D341Med (cell line): ENCODE data around the gene DYRK1A.

Source experiments
- DNase-seq: peaks from one replicate; pipeline ENCODE4 v3.0.0; 2012; ENCODE audit warnings: low spot score

DYRK1A gene

GRCh38 chr21:37385179-37385765 lies 18.7 kb downstream of the DYRK1A start:
- no peak for DNase-seq

GRCh38 chr21:37386151-37386550 lies 19.6 kb downstream of the DYRK1A start:
- no peak for DNase-seq

DNA sequence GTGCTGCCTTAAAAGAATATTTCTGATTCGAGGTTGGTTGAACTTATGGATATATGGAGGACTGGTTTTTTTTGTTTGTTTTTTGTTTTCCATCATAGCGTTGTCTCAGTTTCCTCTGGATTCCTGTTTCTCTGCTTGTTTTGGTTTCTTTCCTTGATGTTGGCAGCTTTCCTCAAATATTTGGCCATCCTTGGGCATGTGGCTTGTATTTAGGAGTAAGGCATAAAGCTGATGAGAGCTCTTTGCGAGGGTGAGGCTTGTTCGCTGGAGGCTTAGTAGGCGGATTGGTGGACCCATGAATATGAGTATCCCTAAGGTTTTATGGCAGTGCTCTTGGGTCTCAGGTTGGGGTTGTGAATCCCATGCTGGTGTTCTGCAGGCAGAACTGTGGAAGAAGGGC lies 22.9 kb downstream of the DYRK1A start:
- DNase-seq = no peak

DNA sequence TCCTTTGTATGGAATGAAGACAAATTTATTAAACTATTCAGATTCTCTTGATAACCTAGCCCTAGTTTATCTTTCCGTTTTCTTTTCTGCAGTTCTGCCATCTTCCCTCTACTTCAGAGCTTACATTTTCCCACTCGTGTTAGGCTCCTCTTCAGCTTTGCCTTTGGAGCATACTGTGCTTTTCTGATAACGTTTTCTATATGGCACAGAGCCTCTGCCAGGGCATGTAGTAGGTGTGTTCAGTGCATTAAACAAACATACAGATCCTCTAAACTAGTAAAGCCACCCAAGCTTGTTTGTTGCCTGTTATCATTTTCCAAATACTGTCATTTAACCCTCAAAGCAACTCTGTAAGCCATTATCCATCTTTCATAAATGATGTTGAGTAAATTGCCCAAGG lies 25.1 kb downstream of the DYRK1A start:
- no peak for DNase-seq

DNA sequence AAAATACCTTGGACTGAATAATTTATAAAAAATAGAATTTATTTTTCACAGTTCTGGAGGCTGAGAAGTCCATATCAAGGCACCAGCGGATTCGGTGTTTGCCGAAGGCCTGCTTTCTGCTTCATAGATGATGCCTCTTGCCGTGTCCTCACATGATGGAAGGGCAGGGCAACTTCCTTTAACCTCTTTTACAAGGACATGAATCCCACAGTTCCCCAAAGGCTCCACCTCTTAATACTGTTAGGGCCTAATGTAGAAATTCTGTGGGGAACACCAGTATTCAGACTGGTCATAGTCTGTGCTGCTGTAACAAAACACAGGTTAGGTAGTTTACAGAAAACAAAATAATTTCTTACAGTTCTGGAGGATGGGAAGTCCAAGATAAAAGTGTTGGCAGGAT lies 25.9 kb downstream of the DYRK1A start:
- no peak for DNase-seq

DNA sequence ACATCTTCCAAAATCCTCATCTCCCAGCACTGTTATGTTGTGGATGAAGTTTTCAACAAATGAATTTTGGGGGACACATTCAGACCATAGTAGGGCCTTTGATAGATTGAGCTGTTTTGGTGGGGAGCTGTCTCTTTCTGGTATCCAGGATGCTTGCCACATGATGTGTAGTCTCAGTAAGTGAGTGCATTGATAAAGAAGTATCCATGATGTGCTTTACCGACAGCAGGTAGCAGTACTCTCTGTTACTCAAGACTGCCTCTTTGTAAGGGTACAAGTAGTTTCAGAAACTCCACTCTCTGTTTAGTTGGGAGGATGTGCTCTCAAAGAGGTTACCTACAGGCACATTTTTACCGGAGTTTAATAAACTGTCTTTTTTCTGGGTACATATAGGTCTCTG lies 26.5 kb downstream of the DYRK1A start:
- DNase-seq = no peak

DNA sequence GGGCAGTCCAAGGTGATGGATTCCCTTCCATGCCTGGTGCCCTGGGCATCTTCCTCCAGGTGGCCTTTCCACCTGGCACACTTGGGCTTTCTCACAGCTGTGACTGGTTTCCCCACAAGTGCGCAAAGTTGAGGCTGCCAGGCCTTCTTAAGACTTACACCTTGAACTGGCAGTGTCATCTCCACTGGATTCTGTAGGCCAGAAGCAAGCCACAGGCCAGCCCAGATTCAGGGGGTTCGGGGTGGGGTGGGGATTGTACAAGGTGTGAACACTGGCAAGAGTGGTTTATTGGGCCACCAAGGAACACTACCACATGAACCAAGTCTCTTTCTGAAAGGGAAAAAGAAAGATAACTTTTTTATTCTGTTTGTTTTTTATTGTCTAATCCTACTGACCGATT lies 27.2 kb downstream of the DYRK1A start:
- no peak for DNase-seq

- DNase-seq = no peak
Observed at GRCh38 chr21:37395961-37396360, 29.4 kb downstream of the DYRK1A start.

- DNase-seq = no peak
Observed at GRCh38 chr21:37396855-37397254, 30.3 kb downstream of the DYRK1A start.

DNA sequence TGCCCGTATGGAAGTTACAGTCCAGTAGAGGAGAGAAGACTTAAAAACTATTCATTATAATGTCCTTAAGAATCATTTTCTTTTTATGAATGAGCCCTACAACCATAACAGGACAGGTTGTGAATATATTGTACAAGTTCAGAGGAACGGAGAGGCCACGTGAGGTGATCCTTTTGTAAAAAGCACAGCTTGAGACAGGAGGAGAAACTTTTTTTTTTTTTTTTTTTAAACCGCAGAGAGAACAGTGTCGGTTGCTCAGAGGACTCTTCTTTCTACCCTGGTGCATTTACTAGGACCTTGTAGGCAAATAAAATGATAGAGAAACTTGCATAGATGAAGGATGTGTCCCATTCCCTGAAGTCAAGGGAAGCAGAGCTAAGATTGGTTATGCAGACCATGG lies 32.1 kb downstream of the DYRK1A start:
- no peak for DNase-seq

DNA sequence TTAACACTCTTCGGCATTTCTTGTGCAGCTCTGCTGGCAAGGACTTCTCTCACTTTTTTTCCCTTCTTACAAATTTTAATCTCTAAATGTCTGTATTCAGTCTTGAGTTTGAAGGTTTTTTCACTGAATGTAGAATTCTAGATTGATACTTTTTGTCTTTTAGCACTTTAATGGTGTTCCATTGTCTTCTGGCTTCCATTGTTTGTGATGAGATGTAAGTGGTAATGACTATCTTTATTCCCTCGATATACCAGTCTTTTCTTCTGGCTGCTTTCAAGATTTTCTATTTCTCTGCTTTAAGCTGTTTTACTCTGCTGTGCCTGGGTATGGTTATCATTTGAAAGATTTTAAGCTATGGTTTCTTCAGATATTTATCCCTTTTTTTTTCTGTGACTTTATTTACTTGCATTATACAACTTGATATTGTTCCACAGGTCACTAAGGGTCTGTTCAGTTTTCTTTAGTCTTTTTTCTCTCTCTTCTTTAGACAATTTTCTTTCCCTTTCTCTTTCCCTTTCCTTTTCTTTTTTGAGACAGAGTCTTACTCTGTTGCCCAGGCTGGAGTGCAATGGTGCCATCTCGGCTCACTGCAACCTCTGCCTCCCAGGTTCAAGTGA lies 35.8 kb downstream of the DYRK1A start:
- no peak for DNase-seq

DNA sequence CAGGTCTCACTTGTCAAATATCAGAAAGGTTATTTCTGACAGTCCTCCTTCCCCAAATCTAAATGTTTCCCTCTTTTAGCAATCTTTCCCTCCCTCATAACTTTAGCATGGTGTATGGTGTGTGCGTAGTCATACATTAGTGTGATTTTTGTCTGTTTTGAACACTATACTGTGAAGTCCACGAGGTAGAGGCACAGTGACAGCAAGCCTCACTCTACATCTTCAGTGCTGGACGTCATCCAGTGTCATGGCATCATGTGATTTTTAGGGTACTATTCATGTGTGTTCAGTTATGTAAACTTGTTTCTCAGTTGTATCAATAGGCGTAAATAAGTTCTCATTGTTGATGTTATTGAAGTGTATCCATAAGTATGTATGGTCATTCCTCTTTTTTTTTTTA lies 39.1 kb downstream of the DYRK1A start:
- no peak for DNase-seq

- DNase-seq = no peak
Observed at GRCh38 chr21:37407719-37408420, 41.3 kb downstream of the DYRK1A start.

DNA sequence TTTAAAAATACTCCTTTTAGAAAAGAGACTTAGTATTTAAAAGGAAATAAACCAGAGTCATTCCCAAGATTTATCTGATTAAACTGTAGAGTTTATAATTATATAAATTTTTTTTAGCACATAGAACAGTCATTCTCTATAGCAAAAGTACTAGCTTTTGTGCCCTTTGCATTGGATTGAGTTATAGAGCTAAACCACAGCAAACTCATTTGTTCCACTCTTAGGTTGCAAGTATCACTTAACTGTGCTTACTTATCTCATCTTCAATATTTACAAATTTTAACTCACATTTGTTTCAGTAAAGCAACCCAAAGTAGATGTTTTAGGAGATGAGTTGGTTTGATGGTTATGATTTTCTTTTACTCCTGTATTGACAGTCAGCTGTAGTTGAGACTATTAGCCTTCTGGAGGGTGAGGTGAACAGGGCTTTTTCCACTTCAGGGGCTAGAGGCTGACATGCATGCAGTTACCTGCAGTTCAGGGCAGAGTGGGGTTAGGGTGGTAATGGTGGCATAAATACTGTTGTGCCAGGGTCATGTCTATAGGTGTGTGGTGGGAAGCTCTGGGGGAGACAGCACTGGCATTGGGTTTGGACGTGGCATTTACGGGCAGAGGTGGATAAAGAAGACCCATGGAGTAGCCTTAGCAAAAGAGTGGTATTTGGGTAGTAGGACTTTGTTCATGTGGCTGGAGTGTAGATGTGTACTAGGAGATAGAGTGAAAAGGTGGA lies 42.1 kb downstream of the DYRK1A start:
- no peak for DNase-seq

- no peak for DNase-seq
Observed at GRCh38 chr21:37410639-37411038, 44.1 kb downstream of the DYRK1A start.

GRCh38 chr21:37412603-37413360 lies 46.2 kb downstream of the DYRK1A start:
- no peak for DNase-seq

DNA sequence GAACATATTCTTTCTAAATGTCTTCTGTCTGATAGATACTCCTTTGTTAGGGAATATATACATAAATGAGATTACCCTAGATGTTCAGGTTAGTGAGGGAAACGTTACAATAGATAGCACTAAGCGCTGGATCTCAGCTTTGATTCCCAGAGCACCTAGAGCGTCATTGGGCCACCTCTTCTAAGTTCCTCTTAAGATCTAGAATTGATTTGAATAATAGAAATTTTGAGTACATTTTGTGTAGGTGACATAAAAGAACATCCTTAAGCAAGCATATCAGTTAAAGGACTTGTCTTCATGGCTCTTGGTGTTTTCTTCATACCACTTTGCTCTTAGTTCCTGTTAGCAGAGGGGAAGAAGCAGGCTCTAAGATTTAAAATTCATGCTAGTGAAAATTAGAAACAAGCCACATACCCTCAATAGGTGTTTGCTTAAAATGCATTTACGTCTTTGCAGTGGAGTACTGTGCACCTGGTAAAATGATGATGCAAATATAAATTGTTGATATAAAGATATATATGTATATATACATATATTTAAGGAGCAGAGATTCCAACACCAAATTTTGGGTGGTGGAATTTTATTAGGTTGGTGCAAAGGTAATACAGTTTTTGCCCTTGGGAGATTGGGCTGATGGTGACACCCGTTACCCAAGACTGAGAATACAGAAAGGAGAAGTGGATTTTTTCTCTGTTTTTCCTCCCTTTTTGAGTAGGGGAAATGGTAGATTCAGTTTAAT lies 47.1 kb downstream of the DYRK1A start:
- no peak for DNase-seq

GRCh38 chr21:37414292-37415253 lies 48.0 kb downstream of the DYRK1A start:
- no peak for DNase-seq

DNA sequence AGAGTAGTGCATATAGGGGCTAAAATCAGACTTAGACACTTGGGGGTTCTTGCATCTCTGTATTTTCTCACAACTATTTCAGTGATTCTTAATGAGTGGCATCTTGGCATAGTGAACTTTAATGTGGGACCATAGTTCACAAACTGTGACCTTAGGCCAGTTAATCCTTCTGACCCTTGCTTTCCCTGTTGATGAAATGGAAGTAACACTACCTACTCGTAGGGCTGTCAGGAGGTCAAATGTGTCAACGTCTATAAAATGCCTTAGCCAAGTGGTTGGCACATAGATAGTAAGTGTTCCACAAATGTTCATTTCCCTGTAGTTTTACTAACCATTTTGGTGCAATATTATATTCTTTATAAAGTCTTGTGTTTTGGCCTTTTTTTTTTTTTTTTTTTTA lies 49.4 kb downstream of the DYRK1A start:
- DNase-seq = no peak

GRCh38 chr21:37416914-37417313 lies 50.3 kb downstream of the DYRK1A start:
- DNase-seq = no peak
